Skin epidermis (tissue), 12 donors: ENCODE data around the gene SERINC4.

Experiments used
- H3K27ac ChIP-seq, 21 experiments: fragments of 200-600 bp; sonication (generic) in 11 of 21; one replicate each; pipeline ENCODE4 v1.5.0; 2020; ENCODE audit warnings: mild to moderate bottlenecking in 3 of 21, inconsistent platforms in 2 of 21, moderate library complexity in 2 of 21
- H3K4me3 ChIP-seq, 7 experiments: fragments of 200-600 bp; sonication (generic) in 2 of 7; one replicate each; pipeline ENCODE4 v1.5.0; 2020; ENCODE audit warnings: inconsistent platforms in 2 of 7, mild to moderate bottlenecking in 2 of 7, moderate library complexity in 1 of 7

The SERINC4 gene

DNA sequence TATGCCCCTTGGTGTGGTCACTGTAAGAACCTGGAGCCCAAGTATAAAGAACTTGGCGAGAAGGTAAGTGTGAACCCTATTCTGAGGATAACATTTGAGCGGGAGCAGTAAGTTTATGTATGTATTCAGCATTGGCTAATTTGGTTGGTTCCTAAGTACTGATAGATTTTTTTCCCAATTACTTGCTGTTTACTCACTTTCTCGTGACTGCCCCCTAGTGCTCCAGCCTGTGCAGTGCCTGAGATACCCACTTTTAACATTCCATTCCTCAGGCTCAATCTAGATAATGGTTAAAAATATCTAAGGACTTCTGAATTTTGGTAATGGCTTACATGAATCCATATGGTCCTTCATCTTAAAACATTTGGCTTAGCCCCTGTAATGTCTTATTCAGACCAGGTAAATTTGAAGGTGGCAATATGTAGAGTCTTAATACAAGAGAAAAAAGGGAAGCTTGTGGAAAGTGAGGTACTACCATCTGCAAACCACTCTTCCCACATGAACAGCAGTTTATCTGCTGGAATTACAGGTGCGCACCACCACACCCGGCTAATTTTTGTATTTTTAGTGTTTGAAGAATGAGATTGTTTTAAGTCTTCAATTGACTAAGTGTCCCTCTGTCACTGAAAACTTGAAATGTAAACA, 30.3 kb downstream of the SERINC4 start:
- no peak overlapping the region for H3K27ac ChIP-seq
- H3K4me3 ChIP-seq, result no peak overlapping the region

GRCh38 chr15:43763819-43764446, 36.1 kb downstream of the SERINC4 start:
- Histone ChIP-seq H3K27ac (no peak overlapping the region), H3K4me3 (no peak overlapping the region)

DNA sequence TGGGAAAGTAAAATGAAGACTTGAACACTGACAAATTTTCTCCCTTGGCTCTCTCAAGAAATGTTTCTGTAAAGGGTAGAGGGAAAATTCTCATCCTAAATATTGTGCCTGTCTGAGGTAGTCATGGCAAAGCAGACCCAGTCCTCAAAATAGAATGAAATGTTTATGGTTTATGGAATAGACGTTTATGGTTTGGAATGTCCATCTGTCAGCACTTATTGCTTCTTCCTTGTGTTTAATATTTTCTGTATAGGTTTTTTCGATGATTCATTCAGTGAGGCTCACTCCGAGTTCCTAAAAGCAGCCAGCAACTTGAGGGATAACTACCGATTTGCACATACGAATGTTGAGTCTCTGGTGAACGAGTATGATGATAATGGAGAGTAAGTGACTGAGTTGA, 37.2 kb downstream of the SERINC4 start:
- Histone ChIP-seq H3K4me3 (no peak overlapping the region), H3K27ac (no peak overlapping the region)

DNA sequence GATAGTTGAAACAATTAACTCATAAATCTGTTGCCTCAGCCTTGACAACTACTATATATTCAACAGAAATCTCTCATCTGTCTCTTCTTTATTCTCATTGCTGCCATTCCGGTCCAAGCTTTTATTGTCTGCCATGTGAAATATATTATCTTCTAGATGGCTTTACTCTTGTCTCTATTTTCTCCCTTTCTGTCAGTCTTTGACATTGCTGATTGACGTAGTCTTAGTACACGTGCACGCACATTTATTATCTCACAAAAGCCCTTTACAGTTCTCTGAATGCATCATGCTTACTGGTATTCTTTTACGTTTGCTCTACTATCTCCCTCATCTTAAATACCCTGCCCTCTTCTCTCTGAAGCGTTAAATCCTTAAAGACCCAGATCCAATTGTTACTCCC, 48.1 kb downstream of the SERINC4 start:
- no peak overlapping the region for H3K4me3 ChIP-seq

GRCh38 chr15:43749690-43750345, 50.2 kb downstream of the SERINC4 start:
- H3K27ac ChIP-seq, result peak overlapping the region in 5 of 21 experiments; percentile 24 to 56 (median 52)
- peak overlapping the region in 2 of 7 experiments; percentile 3 to 17 for H3K4me3 ChIP-seq

More for the DNA sequence above, 48.1 kb downstream of the SERINC4 start:
- H3K27ac ChIP-seq, result no peak overlapping the region

DNA sequence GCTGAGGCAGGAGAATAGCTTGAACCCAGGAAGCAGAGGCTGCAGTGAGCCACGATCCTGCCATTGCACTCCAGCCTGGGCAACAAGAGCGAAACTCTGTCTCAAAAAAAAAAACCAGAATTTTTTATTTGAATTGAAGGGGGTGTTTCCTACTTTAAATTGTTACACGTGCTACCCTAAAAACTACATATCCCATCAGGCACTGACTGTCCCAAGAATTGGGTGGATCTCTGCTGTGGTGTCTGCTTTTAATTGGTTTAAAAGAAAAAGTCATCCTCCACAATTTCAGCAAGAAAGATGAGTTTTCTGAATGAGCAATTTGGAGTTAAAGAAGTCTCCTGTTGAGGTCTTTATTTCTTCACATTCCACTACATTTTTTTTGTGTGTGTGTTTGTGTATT, 51.6 kb downstream of the SERINC4 start:
- H3K27ac ChIP-seq, result peak overlapping the region in 1 of 21 experiments; percentile 34
- H3K4me3 ChIP-seq, result peak overlapping the region in 2 of 7 experiments; percentile 58 to 79

DNA sequence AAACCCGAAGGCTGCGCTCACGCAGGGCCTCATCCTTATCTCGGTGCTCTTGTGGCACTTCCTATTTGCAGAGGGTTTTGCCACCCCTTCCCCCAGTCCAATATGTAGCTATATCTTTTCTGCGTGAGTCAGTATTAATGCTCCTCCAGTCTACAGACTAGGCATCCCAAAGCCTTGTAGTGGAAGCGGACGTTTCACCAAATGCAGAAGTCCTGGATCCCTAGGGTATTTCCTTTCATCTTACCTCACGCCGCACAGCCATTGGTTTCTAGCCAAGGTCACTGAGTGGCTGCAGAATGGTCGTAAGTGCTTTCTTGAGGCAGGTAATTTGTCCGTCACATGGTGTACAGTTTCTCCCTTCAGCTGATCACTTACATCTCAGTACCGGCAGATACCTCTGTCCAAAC, 53.1 kb downstream of the SERINC4 start:
- peak overlapping the region; percentile 65 to 99 (median 95) for H3K27ac ChIP-seq

DNA sequence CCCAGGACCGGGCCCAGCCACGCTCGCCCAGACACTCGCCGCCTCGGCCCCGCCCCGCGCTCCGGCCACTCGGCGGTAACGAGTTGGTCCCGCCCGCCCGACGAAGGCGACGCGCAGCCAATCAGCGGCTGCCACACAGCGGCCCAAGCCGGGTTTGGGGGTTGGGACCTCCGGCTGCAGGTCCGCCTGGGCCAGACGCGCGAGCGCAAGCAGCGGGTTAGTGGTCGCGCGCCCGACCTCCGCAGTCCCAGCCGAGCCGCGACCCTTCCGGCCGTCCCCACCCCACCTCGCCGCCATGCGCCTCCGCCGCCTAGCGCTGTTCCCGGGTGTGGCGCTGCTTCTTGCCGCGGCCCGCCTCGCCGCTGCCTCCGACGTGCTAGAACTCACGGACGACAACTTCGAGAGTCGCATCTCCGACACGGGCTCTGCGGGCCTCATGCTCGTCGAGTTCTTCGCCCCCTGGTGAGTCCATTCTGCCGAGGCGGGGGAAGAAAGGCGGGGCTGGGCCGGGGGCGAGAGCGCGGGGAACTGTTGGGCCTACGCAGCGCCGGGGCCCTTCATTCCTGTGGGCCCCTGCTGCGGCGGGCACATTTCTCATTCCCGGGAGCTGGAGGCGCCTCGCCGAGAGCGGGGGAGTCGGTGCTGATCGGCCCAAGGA, 53.6 kb downstream of the SERINC4 start, which contains the start of gene PDIA3:
TSS of gene PDIA3 (plus strand) at position 194 of the 658 bp plus-strand sequence. CDS start at position 296, 102 bp downstream.
- Histone ChIP-seq H3K27ac (peak within 1 kb of the TSS; percentile 65 to 99 (median 95)), H3K4me3 (peak within 1 kb of the TSS; percentile 55 to 93 (median 79))

More for the DNA sequence above, 53.1 kb downstream of the SERINC4 start:
- H3K4me3 ChIP-seq, result peak overlapping the region; percentile 55 to 93 (median 79)
